ENCODE data around the gene D2HGDH. TPM values are rescaled to one million over a fixed set of nuclear protein-coding genes. Genes with fewer than 3 reads are reported as not detected.
"Not testable (repeated sequence)": the region's sequence is repeated elsewhere in the genome, so short reads cannot be mapped to it uniquely, and the experiment has no call there.

D2HGDH gene
- total RNA-seq, 1 donor from 2014 or later = 28.3 TPM

DNA sequence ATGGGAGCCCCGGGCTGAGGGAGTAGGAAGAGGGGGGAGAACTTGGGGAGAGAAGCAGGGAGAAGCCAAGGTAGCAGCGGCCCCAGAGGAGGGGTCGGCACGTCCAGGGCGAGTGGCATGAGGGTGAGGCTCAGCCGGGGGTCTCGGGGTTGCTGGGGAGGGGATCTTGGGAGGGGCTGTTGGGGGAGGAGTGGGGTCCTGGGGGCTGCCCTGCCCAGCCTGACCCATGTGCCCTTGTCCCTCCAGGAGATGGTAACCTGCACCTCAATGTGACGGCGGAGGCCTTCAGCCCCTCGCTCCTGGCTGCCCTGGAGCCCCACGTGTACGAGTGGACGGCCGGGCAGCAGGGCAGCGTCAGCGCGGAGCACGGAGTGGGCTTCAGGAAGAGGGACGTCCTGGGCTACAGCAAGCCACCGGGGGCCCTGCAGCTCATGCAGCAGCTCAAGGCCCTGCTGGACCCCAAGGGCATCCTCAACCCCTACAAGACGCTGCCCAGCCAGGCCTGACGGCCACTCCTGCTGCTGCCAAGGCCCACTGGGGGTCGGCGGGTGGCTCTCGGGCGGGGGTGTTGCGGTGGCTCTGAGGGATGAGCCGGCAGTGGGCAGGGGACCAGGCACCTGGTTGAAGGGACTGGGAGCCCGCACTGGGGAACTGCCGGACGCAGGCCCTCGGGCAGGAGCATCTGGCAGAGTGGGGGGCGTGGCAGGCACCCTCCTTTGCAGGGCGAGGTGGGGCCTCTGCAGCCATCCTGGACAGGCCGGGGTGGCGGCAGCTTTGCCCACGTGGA lies 33.2 kb downstream of the D2HGDH start:
- intact Hi-C loops (cut with micrococcal nuclease) = no loop called here

DNA sequence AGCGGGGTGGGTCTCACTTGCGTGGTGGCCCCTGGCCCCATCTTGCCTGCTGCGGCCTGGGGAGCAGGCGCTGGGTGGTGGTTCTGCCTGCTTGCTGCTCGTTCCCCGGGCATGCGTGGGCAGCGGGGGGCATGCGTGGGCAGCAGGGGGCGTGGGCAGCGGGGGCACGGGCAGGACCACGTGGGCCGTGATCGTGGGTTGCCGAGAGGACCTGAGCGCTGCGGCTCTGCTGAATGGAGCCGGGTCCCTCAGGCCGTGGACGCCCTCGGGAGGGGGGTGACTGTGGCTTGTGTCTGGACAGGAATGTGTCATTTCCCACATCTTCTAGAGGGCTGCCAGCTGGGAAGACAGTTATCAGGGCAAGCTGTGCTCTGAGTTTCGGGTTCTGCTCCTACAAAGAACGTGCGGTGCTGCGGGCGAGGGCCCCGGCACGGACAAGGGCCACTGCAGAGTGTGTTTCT lies 33.9 kb downstream of the D2HGDH start:
- intact Hi-C loops (cut with micrococcal nuclease) = no loop called here

DNA sequence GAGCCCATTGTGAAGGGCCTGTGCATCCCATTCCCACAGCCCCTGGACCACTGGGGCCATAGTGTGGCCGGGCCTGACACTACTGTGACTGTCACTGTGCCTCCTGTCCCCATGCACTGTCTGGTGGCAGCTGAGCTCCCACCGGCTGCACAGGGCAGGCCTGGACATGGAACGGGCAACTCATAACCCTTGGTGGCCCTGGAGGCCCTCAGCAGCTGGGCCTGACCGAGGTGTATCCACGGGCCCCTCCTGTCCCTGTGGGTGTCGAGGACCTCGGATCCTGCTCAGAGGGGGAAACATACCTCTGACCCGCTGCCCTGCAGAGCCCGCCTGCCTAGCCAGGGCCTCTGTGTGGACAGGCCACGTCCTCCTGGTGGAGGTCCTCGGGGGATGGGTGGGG lies 34.4 kb downstream of the D2HGDH start:
- intact Hi-C loops (cut with micrococcal nuclease) = no loop called here

DNA sequence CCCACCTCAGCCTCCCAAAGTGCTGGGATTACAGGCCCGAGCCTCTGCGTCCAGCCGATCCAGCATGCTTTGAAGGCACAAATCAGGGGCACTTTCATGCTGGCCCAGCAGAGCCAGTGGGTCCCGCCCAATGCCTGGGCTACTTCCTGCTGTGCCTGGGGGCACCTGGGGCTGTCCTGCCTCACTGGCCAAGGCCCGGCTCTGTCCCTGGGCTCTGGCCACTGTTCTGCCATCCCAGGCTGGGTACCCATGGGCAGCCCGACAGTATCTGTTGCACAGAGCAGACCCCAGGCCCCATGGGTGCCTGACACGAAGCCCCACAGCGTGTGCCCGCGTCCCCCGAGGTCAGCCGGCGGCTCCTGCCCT lies 35.4 kb downstream of the D2HGDH start:
- intact Hi-C loops (cut with micrococcal nuclease) = no loop called here

DNA sequence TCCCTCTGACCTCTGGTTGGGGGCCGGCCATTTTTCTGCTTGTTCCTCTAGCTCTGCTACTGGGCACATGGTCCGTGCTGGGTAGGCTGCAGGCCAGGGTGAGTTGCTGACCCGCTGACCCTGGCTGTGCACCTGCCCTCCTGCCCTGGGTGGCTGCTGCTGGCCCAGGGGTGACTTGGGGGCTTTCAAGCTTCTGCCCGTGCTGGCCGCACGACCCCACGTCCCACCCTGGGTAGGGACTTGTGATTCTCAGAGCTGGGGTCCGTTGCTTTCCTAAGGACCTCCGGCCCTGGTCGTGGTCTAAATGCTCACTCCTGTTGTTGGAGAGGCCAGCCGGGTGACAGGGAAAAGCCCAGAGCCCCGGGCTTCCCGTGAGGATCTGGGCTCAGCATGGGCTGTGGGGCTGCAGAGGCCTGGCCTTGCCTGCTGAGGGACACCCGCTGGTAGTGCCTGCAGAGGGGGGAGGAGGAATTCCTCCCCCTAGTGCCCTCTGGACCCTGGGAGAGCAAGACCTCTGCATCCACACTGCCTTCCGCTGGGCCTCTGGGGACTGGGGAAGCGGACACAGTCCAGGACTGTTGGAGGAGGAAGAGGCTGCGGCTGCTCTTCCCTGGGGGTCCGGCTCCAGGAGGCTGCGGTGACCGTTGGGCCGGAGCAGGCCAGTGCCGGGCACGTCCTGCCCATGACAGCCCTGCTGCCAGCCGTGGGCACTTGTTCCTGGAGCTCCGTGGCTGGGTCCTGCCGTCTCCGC lies 35.9 kb downstream of the D2HGDH start:
- intact Hi-C loops (cut with micrococcal nuclease) = no loop called here

DNA sequence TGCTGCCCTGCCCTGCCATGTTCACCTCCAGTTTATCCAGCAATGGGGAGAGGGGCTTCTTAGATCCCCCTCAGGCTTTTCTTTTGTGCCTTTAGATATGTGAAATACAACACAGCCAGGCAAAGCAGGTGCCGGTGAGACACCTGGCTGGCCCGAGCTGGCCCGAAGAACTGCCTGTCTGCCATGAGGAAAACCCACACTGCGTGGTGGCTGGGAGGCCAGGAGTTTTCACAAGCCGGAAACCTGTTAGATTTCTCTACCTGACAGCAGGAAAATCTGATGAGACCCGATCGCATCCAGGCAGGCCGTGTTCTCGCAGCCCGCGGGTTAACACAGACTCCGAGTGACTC lies 36.5 kb downstream of the D2HGDH start:
- intact Hi-C loops (cut with micrococcal nuclease) = no loop called here

DNA sequence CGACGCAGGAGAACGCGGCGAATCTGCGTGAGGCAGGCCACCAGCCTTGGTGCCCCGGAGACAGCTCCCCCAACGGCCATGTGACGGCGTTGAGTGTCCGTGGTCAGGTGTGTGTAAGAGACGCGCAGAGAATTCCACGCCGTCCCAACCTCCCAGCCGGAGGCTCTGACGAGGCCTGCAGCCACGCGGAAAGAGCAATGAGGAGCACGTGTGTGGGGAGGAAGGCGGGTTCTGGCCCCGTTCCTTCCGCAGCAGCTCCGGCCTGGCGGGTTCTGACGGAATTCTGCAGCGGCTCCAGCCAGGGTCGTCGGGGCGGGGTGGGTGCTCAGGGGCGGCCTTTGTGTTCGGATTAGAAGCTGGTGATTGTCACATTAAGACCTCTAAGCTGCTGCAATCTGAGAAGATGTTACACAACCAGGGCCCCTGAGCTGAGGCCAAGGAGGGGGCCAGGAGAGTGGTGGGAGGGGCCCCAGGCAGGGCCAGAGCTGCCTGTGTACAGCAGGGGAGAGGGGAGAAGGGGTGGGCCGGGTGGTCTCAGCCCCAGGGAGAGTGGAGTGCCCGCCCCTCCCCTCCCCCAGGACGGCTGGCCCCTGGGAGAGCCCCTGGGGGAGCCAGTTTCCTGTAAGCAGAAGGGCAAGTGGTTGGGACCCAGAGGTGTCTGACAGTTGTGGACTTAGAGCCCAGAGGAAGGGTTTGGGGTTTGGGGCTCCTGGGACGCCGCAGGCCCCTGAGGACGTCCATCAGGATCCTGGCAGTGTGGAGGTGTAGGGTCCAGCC lies 37.0 kb downstream of the D2HGDH start:
- intact Hi-C loops (cut with micrococcal nuclease) = no loop called here

DNA sequence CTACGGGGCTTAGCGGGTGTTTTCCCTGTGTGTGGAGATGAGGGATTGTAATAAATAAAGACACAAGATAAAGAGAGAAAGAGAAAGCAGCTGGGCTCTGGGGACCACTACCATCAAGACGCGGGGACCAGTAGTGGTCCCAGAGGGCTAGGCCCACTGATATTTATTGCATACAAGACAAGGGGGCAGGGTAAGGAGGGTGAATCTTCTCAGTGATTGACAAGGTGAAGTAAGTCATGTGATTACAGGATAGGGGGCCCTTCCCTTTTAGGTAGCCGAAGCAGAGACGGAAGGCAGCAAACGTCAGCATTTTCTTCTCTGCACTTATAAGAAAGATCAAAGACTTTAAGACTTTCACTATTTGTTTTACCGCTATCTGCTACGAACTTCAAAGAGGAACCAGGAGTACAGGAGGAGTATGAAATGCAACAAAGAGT lies 37.7 kb downstream of the D2HGDH start:
- intact Hi-C loops (cut with micrococcal nuclease) = no loop called here

DNA sequence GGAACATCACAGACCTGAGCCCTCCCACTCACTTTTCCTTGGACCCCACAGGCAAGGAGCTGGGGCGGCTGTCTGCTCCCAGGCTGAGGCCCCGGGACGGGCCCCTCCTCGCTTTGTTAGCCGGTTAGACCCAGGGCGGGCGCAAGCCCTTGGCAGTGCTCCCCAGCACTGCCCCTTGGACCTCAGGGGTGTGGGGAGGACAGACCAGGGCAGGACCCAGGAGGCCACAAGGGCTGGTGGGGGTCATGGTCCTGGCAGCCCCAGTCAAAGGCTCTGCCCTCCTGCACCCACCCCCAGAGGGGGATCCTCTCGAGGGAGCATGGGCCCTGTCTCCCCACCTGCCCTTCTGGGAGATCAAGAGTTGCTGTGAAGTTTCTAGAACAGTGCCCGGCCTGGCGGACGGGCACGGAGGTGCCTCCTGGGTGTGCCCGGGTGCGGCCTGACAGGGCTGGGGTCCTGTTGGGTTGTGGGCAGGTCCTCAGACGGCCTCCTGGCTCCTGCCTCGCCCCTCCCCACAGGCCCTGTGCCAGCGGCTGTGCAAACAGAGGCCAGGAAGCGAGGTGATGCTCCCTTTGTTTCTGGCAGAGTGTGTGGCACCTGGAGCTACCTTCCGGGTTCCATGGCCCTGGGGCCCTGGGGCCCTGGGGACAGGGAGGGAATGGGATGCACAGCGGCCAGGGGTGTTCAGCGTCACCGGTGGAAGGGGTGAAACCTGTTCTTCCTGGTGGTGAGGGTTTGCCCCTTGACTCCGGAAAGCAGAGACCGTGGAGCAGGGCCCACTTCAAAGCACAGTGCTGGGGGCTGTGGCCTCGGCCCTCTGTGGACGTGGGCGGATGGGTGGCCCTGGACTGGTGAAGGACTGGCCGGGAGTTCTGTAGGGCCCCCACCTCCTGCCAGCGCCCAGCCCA lies 39.3 kb downstream of the D2HGDH start:
- intact Hi-C loops (cut with micrococcal nuclease) = no loop called here

DNA sequence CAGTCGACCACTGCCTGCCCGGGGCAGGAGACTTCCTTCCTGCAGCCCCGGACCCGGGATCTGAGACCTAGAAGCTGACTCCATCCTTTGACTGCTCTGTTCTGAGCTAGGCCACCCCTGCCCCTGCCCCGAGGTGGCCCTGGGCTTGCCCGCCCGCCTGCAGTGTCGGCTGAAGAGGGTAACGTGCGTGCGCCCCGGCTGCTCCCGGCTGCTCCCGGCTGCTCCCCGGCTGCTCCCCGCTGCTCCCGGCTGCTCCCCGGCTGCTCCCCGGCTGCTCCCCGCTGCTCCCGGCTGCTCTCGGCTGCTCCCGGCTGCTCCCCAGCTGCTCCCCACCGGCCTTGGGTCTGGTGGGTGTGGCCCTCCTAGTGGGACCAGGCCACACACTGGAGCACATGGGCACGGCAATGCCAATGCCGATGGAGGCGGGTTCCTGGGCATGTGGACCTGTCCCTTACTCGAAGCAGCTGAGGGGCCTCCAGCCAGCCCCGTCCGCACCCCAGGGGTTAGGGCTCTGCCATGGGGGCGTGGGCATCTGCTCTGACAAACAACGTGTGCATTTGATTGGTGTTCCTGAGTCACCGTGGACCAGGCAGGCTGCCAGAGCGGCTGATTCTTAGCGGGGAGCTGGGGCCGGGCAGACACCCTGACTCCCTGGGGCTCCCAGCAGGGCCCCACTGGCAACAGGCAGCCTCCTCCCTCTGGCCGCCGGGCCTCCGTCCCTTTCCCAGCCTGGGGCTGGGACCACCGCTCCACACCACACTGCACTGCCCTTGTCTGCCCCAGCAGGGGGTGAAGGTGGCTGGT lies 40.2 kb downstream of the D2HGDH start:
- intact Hi-C loops (cut with micrococcal nuclease) = no loop called here

DNA sequence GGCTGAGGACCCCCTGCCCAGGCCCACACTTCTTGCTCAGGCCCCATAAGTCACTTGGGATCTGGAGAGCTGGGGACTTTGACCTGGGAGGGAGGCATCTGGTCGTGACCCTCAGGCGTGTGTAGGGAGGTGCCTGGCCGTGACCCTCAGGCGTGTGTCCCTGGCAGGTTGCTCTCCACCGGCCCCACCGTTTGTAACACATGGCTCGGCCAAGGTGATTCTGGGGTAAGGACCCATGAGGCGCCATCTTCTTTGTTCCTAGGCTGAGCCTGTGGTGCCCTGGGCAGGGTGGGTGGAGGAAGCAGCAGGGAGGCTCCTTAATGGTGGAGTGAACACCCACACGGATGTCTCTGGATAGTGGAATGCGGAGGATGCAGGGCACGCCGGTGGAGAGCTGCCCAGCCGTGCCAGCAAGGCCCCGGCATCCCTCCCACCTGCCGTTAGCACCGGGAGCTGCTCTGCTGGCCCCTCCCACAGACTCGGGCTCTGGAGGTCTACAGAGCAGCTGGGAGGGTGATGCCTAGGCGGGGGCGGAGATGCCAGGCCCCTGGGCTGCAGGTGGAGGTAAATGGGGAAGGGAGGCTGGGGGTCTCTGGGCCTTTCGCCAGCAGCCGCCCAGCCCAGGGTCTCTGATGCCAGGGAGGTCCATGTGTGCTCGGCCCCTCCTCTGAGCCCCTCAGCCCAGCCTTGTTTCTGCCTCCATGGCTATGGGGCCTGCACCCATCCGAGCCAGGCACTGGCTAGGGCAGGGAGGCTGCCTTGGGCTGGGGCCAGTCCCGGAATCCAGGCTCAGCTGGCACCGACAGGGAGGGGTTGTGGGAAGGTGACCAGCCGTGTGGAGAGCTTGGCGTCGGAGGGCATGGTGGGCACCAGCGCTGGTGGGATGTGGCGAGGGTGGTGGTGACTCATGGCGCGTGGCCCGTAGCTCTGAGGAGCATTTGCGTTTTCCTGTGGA lies 41.1 kb downstream of the D2HGDH start:
- intact Hi-C loops (cut with micrococcal nuclease) = no loop called here

DNA sequence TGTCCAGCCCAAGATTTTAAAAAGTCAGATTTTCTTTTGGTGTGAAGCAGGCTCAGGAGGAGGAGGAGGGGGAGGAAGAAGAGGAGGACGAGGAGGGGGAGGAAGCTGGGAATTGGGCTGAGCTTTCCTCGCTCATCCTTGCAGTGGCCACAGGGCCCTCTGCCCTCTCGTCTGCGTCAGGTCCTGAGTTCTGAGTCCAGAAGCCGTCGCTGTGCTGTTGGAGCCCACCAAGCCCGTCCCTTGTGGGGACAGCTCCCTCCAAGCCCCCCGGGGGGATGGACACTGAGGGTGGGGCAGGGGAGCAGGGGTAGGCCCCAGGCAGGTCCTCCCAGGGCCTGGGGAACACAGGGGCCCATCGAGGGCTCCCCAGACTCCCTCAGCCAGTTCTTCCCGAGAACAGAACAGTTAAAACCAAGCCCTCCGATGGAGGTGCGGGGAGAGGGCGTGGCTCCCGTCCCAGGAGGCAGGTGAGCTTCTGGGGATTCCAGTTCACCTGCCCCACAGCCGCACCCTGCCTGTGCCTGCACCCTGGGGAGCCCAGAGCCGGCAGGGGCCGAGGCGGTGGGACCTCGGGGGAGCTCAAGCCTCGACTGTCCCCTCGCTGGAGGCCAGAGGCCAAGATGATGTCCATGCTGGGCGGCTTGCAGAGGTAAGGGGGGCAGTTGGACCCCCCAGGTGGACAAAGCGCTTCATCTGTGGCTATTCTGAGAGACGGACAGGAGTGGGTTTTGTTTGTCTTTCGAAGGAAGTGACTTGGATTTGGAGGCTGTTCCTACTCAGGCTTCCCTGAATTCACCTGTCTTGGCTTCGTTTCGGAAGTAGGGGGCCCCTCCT lies 42.1 kb downstream of the D2HGDH start, which contains the start of gene GAL3ST2:
Gene GAL3ST2, plus strand, starts transcription at position 487 of the 834 bp plus-strand sequence. Its CDS starts 134 bp downstream, at position 621.
- intact Hi-C loops (cut with micrococcal nuclease) = no loop called here

DNA sequence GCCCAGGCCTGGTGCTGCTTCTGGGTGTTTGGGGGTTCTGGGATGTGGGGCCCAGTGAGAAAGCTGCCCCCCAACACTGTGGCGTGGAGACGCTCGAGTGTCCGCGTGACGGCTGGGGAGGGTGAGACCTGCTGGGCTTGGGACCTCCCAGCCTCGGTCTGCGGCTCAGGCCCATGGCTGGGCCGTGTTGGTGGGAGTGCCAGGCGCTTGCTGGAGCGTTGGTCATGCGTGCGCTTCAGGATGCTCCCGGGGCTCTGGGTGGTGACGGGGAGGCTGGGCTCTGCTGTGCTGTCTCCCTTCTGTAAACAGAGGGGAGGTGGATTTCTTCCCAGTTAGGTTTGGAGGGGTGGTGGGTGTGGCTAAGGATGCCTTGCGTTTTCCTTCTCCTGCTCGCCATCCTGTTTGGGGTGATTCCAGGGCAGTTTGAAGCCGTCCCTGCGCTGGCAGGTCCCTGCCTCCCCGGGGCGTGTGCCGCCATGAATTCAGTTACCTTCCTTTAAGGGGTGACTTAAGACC lies 42.8 kb downstream of the D2HGDH start:
- intact Hi-C loops (cut with micrococcal nuclease) = no loop called here

DNA sequence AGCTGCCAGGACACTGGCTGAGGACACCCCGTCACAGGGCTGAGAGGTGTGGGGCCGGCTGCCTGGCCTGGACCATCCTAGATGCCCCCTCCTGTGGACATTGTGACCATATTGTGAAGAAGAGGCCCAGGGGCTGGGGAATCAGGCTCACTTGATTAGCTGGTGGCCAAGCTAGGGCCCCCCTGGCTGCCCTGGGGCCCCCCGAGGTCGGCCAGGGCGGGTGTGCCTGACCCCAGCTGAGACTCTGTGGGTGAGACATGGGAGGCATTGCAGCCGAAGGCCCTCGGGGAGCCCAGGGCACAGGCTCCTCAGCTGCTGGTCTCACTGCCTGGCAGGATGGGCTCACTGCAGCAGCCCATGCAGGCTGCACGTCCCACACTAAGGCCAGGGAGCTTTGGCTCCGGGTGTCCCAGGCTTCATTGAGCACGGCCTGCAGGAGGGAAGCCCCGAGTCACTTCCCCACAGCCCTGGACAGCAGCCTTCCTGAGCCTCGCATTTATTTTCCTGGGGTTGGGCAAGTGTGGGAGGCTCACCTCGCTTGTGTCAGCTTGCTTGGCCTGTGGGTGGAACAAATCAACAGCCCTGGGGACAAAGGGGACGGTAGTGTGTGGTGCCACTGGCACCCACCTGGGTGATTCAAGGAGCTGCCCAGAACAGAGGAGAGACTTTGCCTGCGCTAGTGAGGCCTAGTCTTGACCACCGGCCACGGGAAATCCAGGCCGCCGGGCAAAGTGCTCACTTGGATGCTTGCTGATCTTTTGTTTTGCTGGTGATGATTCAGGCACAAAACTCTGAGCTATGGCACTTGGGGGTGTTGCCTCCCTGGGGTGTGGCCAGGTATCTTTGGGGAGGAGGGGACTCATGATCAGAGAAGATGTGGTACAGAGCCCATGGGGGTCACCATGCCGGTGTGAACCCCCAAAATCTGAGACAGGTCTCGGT lies 43.5 kb downstream of the D2HGDH start:
- intact Hi-C loops (cut with micrococcal nuclease) = no loop called here

DNA sequence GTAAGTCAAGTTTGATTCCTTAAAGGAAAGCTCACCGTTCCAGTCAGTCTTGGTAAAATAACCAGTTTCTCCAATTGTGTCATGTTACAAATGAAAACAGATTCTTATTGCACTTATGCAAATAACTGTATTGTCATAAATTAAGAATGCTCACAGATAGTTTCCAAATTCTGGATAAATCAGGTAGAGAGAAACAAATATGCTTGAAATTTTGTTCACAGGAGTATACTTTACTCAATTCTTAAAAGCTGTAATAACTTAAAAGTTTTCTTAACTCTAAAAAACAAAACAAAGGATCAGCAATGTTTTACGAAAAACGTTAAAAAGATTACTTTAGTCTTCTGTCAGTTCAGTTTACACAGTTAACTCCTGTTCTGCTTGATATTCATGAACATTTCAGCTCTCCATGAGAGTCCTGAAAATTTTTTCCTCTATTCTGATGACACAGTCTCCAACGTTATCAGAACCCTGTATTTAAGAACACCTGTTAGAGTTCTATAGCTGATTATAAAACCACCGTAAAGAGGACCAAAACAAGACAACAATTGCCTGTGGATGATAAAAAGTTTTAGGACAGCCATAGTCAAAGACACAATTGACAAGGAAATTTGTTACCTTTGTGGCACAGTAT lies 46.6 kb downstream of the D2HGDH start:
- intact Hi-C loops (cut with micrococcal nuclease) = loop anchor here (1.0 kb wide), 1 partner anchor 9 kb away; no protein-coding TSS in a partner anchor

DNA sequence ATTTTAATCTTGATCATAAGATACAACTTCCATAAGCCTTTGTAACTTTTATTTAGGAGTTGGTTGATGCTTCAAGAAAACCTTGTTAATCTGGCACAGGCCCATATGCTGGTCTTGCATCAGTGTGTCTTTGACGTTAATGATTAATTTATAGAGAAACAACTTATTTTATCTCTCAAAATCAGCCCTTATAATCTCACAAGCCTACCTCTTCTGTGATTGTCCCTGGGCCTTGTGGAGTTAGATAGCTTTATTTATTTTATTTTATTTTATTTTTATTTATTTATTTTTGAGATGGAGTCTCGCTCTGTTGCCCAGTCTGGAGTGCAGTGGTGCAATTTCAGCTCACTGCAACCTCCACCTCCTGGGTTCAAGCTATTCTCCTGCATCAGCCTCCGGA lies 47.6 kb downstream of the D2HGDH start:
- intact Hi-C loops (cut with micrococcal nuclease) = not testable (repeated sequence)

Data from T-helper 2 cell treated with Interferon-gamma antibody and Interleukin-4, amounts not matched to agents 100 ng/mL and 5 ng/mL, for 36 hours (primary cell).